ENCODE measurements around the gene ZNF823.

GRCh38 chr19:11680689-11681302, 58.0 kb downstream of the ZNF823 start:
- TF ChIP-seq CSDC2 (CRISPR knock-in tag; IDR thresholded peaks at IDR 0.05) (no peak), POU6F1 (CRISPR knock-in tag; IDR thresholded peaks at IDR 0.05; ENCODE audit: borderline replicate concordance, low read depth) (no peak), PPARA (CRISPR knock-in tag; IDR thresholded peaks at IDR 0.05; ENCODE audit: borderline replicate concordance) (no peak), CREB5 (CRISPR knock-in tag; IDR thresholded peaks at IDR 0.05; ENCODE audit: low read depth) (no peak), PATZ1 (CRISPR knock-in tag; IDR thresholded peaks at IDR 0.05; ENCODE audit: borderline replicate concordance) (no peak), CSRNP3 (CRISPR knock-in tag; IDR thresholded peaks at IDR 0.05) (no peak)
